GM12865 (cell line): ENCODE results near the gene ABCA7.
"Not testable (repeated sequence)": the region's sequence is repeated elsewhere in the genome, so short reads cannot be mapped to it uniquely, and the experiment has no call there.

Source experiments
- DNase-seq: peaks from one replicate; pipeline ENCODE4 v3.0.0; 2010; ENCODE audit warnings: low read depth
- H3K4me3 ChIP-seq: 2 replicates; pipeline ENCODE4 v1.5.1; 2011; ENCODE audit warnings: mild to moderate bottlenecking, low read depth, low read length, control low read depth
- CTCF ChIP-seq: IDR thresholded peaks from 2 replicates; pipeline ENCODE4 v1.5.1; 2011; ENCODE audit warnings: low read length, control low read depth, low read depth, inconsistent platforms; ENCODE audit not compliant: insufficient read depth; ENCODE audit errors: missing control alignments

Gene ABCA7

DNA sequence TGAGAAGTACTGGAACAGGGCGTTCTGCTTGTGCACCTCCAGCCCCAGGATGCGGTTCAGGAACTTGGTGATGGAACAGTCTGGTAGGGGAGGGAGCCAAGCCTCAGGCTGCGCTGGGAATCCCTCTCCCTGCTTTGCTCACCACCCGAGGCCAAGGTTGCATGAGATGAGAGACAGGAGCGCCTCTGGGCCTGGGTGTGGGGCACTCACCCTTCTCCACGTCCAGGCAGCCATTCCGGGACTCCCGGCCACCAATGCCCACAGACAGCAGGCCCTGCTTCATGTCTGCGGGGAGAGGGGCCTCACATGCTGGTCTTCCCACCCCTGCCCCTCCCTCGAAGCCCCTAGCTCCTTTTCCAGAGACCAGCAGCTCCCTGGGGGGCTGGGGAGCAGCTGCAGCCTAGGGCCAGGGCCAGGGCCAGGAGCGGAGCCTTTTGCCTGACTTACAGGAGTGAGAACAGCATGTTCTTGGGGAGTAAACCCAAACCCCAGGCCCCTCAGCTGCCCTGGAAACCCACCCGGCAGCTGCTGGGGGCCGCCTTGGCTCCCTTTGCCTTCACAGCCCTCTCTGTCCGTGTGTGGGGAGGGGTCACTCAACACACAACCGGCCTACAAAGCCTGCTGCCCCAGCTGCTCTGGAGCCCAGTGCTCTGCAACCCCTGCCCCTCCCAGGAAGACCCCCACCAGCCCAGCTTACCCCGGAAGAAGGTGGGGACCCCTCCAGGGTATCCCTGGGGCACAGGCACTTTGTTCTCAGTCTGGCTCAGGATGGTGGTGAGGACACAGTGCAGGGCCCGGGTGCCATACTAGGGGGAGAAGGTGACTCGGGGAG is 71.1 kb downstream of the ABCA7 start:
- H3K4me3 ChIP-seq, result no peak overlapping the region
- DNase-seq, result no peak

GRCh38 chr19:1111641-1112267 is 71.8 kb downstream of the ABCA7 start:
- no peak for TF ChIP-seq CTCF
- H3K4me3 ChIP-seq, result no peak overlapping the region
- no peak for DNase-seq

More for the DNA sequence above, 71.1 kb downstream of the ABCA7 start:
- TF ChIP-seq CTCF, result no peak

GRCh38 chr19:1112268-1113029 is 72.5 kb downstream of the ABCA7 start:
- no peak for DNase-seq
- no peak for TF ChIP-seq CTCF
- H3K4me3 ChIP-seq, result no peak overlapping the region

DNA sequence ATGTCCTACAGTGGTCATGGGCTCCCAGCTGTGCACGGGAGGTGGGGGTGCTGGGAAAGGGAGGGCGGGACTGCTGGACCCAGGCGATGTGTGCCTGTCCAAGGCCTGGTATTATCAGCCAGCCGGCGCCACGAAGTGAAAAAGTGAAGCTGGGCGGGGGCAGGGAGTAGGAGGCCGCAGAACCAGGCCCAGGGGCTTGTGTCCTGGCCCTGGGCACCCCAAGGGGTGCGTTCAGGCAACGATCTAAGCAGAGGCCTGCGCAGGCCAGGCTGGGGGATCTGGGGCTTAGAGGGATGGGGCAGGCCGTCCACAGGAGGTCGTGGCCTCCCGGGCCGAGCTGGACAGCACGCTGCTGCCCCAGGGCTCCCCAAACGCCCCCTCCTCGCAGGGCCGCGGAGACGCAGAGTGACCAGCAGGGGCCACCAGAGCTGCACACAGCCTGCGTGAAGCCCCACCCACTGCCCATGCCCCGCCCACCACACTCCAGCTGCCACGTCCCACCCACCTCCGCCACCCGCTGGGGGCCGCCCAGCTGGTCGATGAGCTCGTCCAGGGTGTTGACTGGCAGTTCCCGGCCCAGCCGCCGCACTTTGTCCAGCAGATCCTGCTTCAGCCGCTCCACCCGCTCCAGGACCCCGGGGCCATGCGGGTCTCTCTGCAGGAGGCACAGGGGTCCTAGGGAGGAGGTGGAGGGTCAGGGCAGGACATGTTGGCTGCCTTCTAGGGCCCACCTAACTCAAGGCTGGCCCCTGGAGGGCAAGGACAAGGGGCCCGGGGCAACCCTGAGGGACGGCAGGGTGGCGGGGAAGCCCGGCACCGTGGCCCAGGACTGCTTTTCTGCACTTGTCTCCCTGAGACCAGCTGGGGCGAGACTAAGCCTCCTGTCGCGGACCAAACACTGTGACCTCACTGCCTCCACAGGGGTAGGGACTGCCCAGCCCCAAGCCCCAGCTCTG is 73.4 kb downstream of the ABCA7 start:
- peak; percentile 83 for TF ChIP-seq CTCF
- DNase-seq, result peak; percentile 91

DNA sequence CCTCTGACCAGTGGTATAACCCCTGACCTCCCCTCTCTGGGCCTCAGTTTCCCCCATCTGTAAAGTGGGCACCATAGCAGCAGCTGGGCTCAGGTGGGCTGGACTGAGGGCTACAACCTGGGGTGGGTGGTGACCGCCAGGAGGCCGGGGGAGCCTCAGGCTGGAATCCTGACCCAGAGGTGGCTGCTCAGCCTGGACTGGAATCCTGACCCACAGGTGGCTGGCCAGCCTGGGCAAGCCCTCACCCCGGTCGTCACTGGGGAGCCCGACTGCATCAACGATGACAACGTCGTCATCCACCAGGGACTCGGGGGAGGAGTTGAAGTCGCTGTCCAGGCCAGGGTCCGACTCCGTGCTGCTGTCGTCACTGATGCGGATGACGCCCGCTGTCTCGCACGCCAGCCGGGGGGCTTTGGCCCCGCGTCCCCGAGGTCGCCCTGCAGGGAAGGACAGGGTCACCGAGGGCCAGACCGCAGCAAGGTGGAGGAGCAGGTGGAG is 74.1 kb downstream of the ABCA7 start:
- no peak for TF ChIP-seq CTCF
- DNase-seq, result no peak
- no peak overlapping the region for H3K4me3 ChIP-seq

More for the DNA sequence above, 73.4 kb downstream of the ABCA7 start:
- no peak overlapping the region for H3K4me3 ChIP-seq

GRCh38 chr19:1114728-1115127 is 74.8 kb downstream of the ABCA7 start:
- not testable (repeated sequence) for H3K4me3 ChIP-seq, DNase-seq
